Activated T-helper 1 cell treated with Interleukin-2 at 50 U/mL for 16 hours (primary cell): ENCODE data around the gene ARF3.

ENCODE experiments used
- DNase-seq: peaks from one replicate; pipeline ENCODE4 v3.0.0-alpha.2; 2020; ENCODE audit warnings: low read depth

ARF3 gene

DNA sequence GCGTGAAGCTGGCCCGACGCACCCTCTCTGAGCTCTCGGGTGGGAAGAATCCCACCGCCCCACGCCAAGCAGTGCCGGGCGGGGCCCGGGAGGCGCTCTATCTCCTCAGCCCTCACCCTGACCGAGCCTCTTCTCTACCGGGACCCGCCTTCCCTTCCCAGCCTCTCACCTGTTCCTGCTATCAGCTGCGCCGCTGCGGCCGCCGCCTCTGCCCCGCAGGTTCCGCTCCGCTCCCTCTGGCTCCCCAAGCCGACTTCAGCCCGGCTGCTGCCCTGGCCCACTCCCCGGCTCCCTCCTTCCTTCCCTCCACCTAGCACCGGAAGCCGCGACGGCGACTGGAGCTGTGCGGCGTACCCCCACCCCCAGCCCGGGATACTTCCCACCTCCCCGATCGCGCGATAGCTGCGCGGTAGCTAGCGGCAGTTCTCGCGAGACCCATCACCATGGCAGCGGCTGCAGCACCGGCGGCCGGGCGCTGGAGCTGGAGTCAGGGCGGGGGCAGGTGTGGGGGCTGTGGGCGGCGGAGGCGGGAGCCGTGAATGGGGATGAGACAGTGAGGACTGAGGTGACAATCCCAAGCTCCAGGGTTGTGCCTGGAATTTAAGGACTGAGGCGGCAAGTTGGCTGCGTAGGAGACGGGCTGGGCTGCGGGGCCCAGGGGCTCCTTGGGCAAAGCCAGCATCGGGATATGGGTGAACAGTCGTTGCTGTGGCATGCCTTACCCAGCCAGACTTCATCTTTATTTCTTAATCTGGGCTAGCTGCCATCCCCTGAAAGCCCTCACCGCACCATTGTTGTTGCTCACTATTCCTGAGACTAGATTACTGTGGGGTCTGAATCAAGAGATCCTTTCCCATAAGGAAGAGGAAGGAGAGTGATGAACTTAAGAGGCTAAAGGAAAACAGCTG lies at the start of gene ARF3:
Gene ARF3, minus strand, starts transcription at position 347 of the 908 bp plus-strand sequence. CDS start 16,392 bp downstream, outside the sequence.
- DNase-seq: peak; percentile 86

DNA sequence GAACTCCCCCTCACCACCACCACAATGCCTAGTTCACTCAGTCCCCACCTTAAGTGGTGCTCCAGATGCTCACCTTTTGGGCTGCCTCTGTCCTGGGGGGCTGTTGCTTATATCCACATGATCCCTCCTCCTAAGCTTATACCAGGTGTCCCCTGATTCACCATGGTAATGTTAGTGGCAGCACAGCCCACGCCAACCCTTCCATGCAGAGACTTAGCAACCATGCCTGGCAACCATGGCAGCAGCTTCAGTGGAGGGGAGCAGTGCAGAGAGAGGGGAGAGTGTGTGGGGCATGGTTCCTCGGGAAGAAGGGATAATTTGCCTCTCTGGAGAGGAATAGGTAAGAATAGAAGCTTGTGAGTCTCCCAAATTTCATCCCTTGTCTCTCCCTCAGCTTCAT lies 43.1 kb upstream of the ARF3 start:
- no peak for DNase-seq

DNA sequence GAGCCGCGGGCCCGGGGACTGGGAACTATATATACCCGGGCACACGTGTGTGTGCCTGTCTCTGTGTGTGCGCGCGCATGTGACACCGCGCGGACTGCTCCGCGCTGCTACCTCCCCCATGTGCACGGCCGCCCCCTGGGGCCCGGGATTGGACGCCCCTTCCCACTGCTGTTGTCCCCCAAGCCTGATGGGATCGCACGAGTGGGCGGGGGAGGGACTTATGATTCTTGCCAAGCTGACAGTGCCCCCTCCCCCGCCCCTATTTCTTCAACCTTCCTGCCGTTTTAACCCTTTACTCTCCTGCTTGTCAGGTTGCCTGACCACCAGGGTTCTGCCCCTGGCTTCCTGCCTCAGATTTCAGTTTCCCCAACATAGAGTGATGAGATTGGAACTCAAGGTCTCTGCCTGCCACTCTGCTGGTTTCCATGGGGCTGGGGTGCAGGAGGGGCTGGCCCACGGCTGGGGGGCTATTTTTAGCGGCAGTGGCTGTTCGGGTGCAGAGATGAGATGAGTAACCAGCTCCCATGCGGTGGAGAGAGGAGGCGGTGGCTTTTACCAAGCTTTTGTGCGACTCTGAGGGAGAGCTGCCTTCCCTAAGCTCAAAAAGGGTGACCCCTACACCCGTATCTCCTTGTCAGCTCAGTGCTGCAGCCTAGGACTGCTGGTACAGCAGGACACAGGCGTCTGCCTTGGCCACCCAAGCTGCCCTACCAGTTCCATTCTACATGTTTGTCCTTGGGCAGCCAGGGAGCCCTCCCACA lies 42.3 kb upstream of the ARF3 start, which contains the start of gene DDN:
Gene DDN, minus strand, starts transcription at position 5 of the 761 bp plus-strand sequence. CDS start 88 bp downstream, outside the sequence.
- no peak for DNase-seq

DNA sequence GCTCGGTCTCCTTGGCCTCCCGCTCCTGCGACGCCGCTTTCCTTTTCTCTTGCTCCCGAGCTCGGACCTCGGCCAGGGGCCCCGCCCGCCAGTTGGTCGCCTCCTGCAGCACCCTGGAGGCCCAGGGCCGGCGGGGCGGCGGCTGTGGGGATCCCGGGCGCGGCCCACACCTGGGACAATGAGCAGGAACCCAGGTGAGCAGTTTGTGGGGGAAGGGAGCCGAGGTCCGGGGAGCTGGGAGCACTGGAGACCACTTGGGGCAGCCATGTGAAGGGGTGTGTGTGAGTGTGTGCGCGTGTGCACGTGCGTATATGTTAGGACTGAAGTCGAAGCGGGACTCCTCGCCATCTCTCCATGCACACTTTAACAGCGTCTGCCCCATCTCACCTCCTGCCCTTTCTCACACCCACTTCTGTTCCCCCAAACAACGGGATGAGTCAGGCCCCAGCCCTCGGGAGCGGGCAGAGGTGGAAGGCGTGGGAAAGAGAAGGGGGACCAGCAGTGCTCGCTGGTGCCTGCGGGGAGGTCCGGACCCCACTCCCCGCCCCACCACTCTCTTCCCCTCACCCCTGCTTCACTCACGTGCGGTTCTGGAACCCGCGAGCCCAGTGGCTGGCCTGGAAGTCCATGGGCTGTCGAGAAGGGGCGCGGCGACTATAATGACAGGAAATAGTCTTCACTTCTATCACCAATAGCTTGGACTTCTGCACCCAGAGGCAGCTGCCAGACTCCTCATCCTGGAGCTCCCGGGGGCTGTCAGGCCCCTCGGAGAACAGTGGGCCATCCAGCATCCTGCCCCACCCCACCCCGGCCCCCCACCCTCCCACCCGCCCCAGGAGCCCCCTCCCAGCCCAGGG lies 41.4 kb upstream of the ARF3 start:
- DNase-seq: no peak

DNA sequence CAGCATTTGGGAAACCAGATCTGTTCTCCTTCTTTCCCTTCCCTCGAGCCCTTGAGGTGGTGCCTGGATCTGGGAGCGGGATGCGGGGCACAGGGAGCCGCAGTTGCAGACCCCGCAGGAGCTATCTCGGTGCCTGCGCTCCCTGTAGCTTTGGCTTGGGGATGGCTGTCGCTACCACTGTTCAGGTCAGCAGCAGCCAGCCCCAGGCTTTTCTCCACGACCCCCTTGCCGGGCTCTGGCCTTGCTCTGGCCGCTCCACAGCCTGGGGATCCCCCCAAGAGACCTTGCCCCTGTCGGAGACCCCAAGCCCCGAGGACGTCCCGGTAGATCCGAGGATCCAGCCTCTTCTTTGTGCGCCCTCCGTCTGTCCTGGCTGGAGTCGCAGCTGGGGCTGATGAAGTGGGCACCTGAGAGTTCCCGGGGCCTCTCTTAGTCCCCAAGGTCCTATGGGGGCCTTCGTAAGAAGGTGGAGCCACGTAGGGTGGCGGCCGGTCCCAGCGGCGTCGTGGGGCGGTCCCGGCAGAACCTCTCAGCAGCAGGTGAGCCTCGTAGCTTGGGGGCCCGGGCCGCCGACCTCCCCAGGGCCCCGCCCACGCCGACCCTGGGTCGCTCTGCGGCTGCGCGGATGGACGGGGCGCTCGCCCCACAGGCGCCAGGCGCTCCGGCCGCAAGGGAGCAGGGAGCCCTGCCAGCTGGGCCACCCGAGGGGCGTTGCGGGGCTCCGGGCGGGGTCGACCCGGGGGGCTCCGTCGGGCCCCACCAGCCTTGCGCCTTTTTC lies 40.6 kb upstream of the ARF3 start:
- no peak for DNase-seq

DNA sequence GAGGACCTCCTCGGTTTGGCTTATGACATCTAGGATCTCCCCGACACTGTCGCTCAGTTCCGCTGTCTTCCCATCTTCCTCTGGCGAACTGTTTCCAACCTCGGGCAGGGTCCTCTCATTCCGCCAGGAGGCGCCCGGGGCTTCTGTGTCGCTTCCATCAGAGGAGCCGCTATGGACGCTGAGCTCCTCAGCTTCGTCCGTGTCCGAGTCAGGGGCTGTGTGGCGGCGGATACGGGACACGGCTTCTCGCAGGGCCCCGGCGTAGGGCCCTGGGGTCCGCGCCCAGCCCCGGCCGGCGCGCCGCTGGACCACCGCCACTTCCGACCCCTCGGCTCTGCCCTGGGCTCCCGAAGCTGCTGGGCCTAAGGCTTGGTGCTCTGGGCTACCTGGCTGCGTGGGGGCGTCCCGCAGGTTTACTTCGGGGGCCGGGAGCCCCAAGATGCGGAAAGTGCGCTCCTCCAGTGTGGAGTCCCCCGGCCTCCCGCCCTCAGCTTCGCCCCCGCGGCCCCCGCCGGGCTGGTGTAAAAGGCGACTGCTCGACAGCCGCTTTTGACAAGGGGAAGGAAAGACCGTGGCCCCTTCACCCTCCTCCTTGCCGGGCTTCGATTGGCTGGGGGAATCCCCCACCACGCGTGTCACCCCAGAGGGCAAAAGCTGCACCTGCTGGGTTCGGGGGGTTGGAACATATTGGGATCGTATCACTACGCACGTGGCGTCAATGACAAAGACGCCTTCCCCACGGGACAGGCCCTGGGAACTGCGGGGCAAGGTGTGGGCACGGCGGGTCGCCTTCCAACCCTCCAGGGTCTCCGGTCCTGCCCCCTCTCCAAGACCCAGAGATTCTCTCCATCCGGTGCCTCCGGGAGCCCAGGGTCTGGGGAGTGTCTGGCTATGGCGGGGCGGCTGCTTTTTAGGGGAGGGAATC lies 39.8 kb upstream of the ARF3 start:
- no peak for DNase-seq

DNA sequence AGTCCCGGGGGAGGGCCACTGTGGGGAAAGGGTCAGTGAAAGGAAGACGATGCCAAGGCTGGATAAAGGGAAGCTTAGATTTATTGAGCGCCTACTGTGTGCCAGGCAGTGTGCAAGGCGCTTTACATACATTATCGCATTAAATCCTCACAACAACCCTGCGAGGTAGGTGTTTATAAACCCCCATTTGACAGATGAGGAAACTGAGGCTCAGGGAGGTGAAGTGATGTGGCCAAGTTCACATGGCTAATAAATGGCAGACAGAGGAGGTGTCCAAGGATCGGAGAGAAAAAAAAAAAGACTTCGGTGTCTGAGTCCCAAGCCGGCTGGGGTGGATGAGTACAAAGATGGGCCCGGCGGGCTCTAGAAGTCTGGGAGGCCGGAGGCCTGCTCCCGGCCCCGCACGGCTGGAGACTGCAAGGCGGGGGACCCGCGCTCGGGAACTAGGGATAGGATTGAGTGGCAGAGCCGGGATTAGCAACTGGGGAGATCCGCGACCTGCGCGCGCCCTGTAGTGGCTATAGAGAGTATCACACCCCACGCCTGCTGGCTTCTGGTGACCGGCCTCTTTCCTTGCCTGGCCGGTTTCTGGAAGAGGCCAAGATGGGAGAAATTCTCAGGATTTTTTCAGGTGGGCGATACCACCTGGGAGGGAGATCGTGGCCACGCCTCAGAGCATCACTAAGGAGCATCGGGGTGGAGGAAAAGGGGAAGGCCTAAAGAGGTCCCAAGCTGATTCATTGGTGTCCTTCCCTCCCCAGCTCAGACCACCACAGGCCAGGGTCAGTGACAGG lies 38.0 kb upstream of the ARF3 start:
- no peak for DNase-seq

DNA sequence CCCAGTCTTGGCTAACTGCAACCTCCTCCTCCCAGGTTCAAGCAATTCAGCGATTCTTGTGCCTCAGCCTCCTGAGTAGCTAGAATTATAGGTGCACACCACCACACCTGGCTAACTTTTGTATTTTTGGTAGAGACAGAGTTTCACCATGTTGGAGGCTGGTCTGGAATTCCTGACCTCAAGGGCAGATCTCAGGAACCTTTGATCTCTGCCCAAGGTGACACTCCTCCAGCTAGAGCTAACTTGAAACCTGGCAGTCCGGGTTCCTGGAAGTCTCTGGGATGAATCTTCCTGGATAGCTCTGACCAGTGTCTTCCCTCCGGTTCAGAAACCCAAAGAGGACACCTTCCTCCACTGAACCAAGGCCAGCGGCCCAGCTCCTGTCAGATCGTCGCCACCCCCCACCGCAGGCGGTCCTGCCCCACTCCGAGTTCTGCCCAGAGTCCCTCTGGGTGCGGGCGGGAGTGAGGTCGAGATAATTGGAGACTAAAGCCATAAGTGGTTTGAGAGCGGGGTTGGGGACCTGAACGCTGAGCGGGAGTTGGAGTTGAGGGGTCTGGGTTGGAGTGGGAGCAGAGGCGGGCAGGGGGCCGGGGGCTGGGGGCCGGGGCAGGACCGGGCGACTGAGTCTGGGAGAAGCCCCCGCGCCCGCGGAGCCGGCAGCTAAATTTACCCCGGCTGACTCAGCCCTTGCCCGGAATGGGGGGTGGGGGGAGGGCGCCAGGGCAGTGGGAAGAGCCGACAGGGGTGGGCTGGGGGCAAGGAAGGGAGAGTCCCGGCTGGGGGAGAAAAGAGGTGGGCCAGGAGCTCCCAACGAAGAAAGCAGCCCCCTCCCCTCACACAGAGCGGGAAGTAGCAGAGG lies 37.2 kb upstream of the ARF3 start:
- no peak for DNase-seq

DNA sequence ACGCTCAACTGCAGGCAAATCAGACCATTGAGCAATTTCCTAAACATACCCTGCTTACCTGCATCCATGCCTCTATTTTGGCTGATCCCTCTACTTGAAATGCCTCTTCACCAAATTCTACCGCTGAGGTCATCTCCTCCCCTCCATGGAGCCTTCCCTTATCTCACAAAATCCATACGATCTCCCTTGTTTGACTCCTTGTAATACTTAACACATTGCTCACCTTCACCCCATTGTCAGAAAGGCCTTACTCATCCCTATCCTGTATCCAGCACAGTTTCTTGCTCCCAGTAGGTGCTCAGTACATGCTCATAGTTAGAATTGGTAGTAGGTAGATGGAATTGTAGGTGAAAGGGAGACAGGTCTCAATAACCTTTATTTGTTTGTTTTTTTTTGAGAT lies 36.5 kb upstream of the ARF3 start:
- DNase-seq: no peak

DNA sequence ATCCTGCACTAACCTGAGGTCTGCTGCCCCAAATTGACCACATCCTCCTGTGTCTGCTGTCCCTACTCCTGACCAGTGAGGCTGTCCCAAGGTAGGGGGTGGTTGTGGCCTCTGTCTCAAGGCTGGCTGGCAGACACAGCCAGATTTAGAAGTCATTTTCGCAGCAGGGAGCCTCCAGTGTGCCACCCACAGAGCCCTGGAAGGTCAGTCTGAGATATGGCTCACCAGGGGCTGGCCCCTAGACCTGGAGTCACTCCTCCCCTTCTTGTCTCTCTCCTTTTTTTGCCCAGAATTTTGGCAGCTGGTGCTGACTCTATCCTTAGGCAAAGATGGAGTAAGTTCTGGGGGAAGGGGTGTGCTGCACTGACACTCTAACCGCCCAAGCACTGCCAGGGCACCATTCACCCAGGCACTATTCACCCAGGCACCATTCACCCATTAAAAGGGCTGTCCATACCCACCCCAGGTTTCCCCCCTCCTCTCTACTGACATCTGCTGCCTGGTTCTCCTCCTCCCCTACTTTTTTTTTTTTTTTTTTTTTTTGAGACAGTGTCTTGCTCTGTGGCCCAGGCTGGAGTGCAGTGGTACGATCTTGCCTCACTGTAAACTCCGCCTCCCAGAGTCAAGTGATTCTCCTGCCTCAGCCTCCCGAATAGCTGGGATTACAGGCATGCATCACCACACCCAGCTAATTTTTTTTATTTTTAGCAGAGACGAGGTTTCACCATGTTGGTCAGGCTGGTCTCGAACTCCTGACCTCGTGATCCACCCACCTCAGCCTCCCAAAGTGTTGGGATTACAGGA lies 34.2 kb upstream of the ARF3 start:
- no peak for DNase-seq

DNA sequence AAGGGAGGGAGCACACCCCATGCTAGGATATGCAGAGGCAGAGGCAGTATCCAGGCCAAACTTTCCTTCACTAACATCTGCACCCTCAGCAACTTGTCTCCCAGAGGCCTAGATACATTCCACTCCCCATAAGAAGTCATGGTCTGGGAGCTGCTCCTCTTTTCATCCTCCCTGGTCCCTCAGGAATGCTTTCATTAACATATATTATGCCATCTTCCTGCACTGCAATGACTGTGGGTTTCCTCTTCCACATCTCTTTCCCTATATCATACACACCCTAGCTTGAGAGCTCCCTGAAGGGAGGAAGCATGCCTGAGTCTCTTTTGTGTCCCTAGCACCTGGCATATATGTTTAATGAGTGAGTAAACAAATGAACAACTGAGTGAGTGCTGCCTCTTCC lies 33.3 kb upstream of the ARF3 start:
- no peak for DNase-seq

DNA sequence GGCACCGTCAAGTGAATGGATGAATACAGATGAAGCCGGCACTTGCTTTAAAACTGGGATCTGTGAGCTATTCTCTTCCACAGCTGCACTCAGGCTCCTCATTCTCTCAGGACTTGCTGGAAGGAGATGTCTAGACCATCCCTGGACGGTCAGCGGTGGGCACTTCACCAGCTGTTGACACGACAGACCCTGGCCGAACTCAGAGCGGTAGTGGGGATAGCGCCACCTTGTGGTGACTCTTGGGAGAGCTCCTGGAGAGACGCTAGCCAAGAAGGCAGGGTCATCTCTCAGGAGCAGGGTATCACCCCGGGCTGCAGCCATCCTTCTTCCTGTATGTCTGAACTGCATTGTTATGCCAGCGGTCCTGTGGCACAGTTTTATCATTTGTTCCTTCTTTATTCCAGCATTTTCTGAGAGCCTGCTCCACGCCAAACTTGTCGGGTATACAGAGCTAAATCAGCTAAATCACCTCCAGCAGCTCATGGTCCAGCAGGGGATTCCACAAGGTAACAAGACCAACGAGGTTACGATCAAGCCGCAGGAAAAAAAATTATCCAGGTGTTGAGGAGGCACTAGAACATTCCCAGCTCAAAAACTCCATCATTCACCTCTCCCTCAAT lies 30.9 kb upstream of the ARF3 start:
- DNase-seq: peak; percentile 56

DNA sequence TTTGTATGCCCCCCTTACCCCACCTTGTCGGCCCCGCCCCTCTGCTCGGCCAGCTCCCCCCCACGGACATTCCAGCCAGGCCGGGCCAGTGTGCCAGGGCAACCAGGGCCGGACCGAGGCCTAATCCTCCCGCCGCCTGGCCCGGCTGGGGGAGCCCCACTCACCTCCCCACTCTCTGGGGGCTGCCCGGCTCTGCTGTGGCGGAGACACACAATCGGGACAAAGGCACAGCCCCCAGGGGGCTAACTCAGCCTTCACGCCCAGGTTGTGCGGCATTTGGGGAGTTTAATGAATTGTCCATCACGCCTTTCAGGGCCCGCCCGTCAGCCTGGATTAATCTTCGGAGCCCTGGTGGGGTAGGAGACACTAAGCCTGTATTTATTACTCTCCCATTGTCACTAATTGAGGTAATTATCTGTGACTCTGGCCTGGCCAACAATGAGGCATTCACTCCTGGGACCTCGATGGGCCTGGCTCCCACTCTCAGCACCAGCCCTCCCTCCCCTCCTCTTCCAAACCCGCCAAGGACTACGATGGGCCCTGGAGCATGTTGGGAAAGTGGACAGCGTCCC lies 29.5 kb upstream of the ARF3 start:
- DNase-seq: no peak

DNA sequence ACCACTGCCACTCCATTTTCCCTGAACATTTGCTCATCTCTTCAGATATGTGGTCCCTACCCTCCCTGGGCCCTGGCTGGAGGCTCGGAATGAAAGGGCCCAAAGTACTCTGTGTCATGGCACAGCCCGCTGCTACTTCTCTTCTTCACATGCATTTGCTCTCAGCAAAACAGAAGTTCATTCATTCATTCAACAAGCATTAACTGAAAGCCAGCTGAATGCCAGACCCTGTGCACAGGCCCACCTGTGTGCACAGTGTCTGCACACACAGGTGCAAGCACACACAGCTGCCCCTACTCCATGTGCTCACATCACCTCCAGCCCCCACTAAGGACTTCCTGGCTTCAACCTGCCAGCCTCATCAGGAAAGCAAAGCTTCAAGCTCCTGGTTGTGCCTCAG lies 28.6 kb upstream of the ARF3 start:
- DNase-seq: no peak

DNA sequence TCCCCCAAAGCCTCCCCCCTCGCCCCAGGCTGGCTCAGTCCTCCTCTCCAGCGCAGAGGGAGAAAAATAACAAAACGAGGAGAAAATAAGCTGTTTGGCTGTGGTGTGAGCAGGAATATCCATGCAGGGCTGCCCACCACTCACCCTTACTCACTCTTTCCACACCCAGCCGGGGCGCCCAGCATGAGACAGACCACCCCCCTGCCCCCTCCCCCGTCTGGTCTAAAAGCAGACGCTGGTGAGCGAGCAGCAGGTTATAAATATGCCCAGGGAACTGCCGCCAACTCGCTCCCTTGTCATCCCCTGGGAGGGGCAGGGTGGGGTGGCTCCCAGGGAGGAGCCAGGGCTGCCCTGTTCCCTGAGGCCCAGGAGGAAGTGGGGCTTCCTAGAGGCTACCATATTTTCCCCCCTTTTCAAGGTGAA lies 28.2 kb upstream of the ARF3 start:
- no peak for DNase-seq

DNA sequence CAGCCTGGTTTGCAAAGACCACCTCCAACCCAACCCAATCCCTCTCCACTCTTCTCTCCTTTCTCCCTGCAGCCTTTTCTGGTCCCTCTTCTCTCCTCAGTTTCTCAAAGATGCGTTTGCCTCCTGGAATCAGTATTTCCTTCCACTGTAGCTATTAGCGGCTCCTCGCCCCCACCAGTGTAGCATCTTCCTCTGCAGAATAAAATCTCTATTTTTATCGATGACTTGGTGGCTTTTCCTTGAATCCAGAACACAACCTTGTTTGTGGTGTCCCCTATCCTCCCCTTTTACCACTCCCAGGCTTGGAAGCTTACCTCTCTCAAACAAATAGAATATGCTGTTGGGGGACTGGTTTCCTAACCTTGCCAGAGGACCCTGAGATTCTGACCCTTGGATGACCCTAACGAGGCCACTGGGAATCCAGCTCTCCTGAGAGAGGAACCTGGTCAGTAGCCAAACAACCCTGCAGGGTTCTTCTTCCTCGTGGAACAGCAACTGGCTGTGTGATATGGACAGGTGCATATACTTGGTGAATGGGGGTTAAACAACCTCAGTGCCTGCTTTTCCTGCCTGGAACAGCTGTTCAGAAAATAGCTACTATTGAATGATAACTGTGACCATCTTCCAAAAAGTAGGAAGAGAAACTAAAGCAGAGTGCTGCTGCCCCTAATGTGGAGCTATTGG lies 25.3 kb upstream of the ARF3 start:
- DNase-seq: no peak
